GM12891 (cell line): ENCODE measurements around the gene GRB2.

Experiments used
- PAX5 ChIP-seq: IDR thresholded peaks from 2 replicates; pipeline ENCODE4 v1.6.1; 2011; ENCODE audit warnings: low read length, moderate library complexity, mild to moderate bottlenecking; ENCODE audit not compliant: insufficient read depth, severe bottlenecking
- POLR2A ChIP-seq: IDR thresholded peaks from 2 replicates; pipeline ENCODE4 v1.6.1; 2011; ENCODE audit warnings: low read depth, low read length, control low read depth
- POLR2AphosphoS5 ChIP-seq: IDR thresholded peaks from 2 replicates; pipeline ENCODE4 v1.6.1; 2011; ENCODE audit warnings: low read depth, low read length, control low read depth
- POU2F2 ChIP-seq: IDR thresholded peaks from 2 replicates; pipeline ENCODE4 v1.6.1; 2011; ENCODE audit warnings: low read depth, mild to moderate bottlenecking, control low read depth, low read length, moderate library complexity
- SPI1 ChIP-seq: IDR thresholded peaks from 2 replicates; pipeline ENCODE4 v1.6.1; 2011; ENCODE audit warnings: low read depth, low read length, control low read depth
- TAF1 ChIP-seq: IDR thresholded peaks from 2 replicates; pipeline ENCODE4 v1.6.1; 2011; ENCODE audit warnings: low read depth, low read length, control low read depth

DNA sequence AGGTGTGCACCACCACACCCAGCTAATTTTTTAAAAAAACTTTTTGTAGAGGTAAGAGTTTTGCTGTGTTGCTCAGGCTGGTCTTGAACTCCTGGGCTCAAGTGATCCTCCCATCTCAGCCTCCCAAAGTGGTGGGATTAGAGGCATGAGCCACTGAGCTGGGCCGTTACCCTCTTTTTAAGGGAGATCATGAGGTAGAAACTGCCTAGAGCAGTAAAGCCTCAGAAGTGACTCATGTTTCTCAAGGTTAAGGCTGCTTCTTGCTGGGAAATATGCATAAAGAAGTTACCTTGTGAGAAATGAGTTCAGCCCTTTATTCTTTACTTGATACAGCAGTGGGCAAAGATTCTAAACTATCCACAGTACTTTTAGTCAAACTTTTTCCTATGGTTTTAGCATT lies 38.2 kb downstream of the GRB2 start:
- TF ChIP-seq POLR2A (no peak), POLR2AphosphoS5 (no peak), TAF1 (no peak), PAX5 (no peak), POU2F2 (no peak), SPI1 (no peak)
